Body of pancreas (tissue), 4 donors: Measurements from ENCODE around the gene TIMM9.

ENCODE experiments used
- POLR2A ChIP-seq, 3 donors: fragments of 450-650 bp; IDR thresholded peaks; one replicate each; pipeline ENCODE4 v1.6.1; 2016; ENCODE audit warnings: antibody characterized with exemption in 3 of 3, mild to moderate bottlenecking in 2 of 3
- TF ChIP-seq, protein P1 (sequence below), 7 experiments: fragments of 450-650 bp in 4 of 7; fragments of 200-600 bp in 3 of 7; sonication (generic) in 3 of 7; IDR thresholded peaks; one replicate each; pipeline ENCODE4 v1.5.1; 2016 to 2019; ENCODE audit warnings: antibody characterized with exemption in 7 of 7

DNA sequence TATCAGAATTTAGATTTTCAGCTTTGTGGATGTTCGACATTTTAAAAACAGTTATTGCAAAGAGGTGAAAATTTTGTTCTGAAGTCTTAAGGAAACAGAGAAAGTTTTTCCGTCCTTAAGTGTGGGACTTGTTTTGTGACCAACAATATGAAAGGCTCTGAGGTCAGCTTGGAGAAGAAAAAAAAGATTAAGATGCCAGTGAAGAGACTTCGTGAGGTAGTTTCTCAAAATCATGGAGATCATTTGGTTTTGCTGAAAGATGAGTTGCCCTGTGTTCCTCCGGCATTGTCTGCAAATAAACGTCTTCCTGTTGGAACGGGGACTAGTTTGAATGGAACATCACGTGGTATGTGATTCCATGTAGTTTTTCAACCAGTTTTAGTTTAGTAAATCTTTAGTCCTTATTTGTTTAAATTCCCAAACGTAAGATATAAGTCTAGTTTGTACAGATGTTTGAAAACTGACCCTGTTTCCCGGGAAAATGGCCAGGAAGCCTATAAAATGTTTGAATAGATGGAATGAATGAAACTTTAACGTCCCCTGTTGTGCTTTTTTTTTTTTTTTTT lies 870 bp upstream of the TIMM9 start:
- TF ChIP-seq, protein P1, sequence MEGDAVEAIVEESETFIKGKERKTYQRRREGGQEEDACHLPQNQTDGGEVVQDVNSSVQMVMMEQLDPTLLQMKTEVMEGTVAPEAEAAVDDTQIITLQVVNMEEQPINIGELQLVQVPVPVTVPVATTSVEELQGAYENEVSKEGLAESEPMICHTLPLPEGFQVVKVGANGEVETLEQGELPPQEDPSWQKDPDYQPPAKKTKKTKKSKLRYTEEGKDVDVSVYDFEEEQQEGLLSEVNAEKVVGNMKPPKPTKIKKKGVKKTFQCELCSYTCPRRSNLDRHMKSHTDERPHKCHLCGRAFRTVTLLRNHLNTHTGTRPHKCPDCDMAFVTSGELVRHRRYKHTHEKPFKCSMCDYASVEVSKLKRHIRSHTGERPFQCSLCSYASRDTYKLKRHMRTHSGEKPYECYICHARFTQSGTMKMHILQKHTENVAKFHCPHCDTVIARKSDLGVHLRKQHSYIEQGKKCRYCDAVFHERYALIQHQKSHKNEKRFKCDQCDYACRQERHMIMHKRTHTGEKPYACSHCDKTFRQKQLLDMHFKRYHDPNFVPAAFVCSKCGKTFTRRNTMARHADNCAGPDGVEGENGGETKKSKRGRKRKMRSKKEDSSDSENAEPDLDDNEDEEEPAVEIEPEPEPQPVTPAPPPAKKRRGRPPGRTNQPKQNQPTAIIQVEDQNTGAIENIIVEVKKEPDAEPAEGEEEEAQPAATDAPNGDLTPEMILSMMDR (IDR thresholded peaks at IDR 0.05) = no peak
- no peak for TF ChIP-seq POLR2A (IDR thresholded peaks at IDR 0.05)
